SH-SY5Y (cell line): Measurements from ENCODE around the gene TIGD3.

Experiments used
- GATA2 ChIP-seq: IDR thresholded peaks from 2 replicates; pipeline ENCODE4 v1.6.1; 2011; ENCODE audit warnings: mild to moderate bottlenecking, low read depth, low read length
- GATA3 ChIP-seq: IDR thresholded peaks from 2 replicates; pipeline ENCODE4 v1.6.1; 2011; ENCODE audit warnings: low read depth, mild to moderate bottlenecking, low read length, moderate library complexity

- no peak for TF ChIP-seq GATA2
- TF ChIP-seq GATA3: no peak
Measured at GRCh38 chr11:65316227-65317024, 38.1 kb upstream of the TIGD3 start.
